Renal pelvis (tissue), 3 donors: ENCODE data around the gene ABCA4. TPM values are rescaled to one million over a fixed set of nuclear protein-coding genes. Genes with fewer than 3 reads are reported as not detected.

Experiments used
- polyA plus RNA-seq, 3 donors: library from polyadenylated mRNA; unstranded; fragments of 120-200 nt; gene quantifications; one replicate each; pipeline ENCODE4 v1.2.1, GENCODE V29; 2013; ENCODE audit not compliant: insufficient read length in 3 of 3

The ABCA4 gene
- polyA plus RNA-seq, 3 donors, result 6.3 to 15.4 (median 10.0) TPM

Other genes with a start within 250 kb of the ABCA4 start
- 10 to 100 TPM; 61.1 to 71.3 (median 66.2) TPM for gene DNTTIP2, start 241.9 kb downstream of the ABCA4 start, polyA plus RNA-seq
- gene GCLM, start 211.7 kb downstream of the ABCA4 start, polyA plus RNA-seq, result 1 to 10 TPM; 8.2 to 9.2 (median 9.0) TPM
- 10 to 100 TPM; 68.7 to 94.3 (median 83.2) TPM for gene ARHGAP29, start 116.4 kb upstream of the ABCA4 start, polyA plus RNA-seq